OCI-LY3 (cell line): Measurements from ENCODE around the gene MBOAT1.

ENCODE experiments used
- EZH2phosphoT487 ChIP-seq: fragments of 200-600 bp; shearing (Covaris generic); IDR thresholded peaks from 2 replicates; pipeline ENCODE4 v1.6.1; 2018; ENCODE audit warnings: antibody characterized with exemption, mixed run types, low read depth
- TF ChIP-seq, protein P1 (sequence below): fragments of 200-600, 300-600 bp; sonication (generic); IDR thresholded peaks from 2 replicates; pipeline ENCODE4 v1.5.1; 2014; ENCODE audit warnings: antibody characterized with exemption, low read length, low read depth

DNA sequence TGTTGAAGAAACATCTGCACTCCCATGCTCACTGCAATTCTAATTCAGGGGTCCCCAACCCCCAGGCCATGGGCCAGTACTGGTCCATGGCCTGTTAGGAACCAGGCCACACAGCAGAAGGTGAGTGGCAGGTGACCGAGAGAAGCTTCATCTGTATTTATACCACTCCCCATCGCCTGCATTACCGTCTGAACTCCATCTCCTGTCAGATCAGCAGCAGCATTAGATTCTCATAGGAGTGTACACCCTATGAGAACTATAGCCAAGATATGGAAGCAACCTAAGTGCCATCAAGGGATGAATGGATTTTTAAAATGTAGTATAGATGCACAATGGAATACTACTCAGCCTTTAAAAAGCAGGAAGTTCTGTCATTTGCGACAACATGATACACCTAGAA is 53.2 kb downstream of the MBOAT1 start:
- TF ChIP-seq, protein P1, sequence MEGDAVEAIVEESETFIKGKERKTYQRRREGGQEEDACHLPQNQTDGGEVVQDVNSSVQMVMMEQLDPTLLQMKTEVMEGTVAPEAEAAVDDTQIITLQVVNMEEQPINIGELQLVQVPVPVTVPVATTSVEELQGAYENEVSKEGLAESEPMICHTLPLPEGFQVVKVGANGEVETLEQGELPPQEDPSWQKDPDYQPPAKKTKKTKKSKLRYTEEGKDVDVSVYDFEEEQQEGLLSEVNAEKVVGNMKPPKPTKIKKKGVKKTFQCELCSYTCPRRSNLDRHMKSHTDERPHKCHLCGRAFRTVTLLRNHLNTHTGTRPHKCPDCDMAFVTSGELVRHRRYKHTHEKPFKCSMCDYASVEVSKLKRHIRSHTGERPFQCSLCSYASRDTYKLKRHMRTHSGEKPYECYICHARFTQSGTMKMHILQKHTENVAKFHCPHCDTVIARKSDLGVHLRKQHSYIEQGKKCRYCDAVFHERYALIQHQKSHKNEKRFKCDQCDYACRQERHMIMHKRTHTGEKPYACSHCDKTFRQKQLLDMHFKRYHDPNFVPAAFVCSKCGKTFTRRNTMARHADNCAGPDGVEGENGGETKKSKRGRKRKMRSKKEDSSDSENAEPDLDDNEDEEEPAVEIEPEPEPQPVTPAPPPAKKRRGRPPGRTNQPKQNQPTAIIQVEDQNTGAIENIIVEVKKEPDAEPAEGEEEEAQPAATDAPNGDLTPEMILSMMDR, result no peak
- TF ChIP-seq EZH2phosphoT487, result no peak
